H1 (cell line): ENCODE results near the gene NKTR. TPM values are rescaled to one million over a fixed set of nuclear protein-coding genes. Genes with fewer than 3 reads are reported as not detected.

Experiments
- CTCF ChIA-PET: fragments of 300-600 bp; sonication (Branson Sonifier 250); formaldehyde crosslinking; loops from one replicate; lab custom pipeline; 2021; ENCODE audit not compliant: partially characterized antibody; lab: Charles Lee
- POLR2A ChIA-PET: fragments of 300-600 bp; sonication (Branson Sonifier 250); formaldehyde crosslinking; loops from one replicate; lab custom pipeline; 2021; ENCODE audit warnings: inconsistent platforms; ENCODE audit not compliant: partially characterized antibody; lab: Charles Lee
- DNase-seq, 2 experiments: peaks; one replicate each; pipeline versions ENCODE4 v3.0.0 to v3.0.0-alpha.2; 2010 to 2022; ENCODE audit warnings: low spot score in 2 of 2, low read depth in 1 of 2, mixed read lengths in 1 of 2
- FAIRE-seq: peaks from 2 replicates; lab custom pipeline; 2011; peaks lifted over from hg19 to GRCh38; lab: Jason Lieb, UNC
- H2AFZ ChIP-seq: 2 replicates; pipeline ENCODE4 v1.8.1; 2012; ENCODE audit warnings: low read length, inconsistent platforms
- H2AK5ac ChIP-seq: 2 replicates; pipeline ENCODE4 v1.6.1; 2013; ENCODE audit warnings: low read depth, low read length
- H2BK120ac ChIP-seq: replicated peaks from 2 replicates; pipeline ENCODE3; 2013; ENCODE audit warnings: low read depth, low read length, inconsistent platforms
- H2BK12ac ChIP-seq: 2 replicates; pipeline ENCODE4 v1.6.1; 2013; ENCODE audit warnings: low read depth, low read length
- H2BK15ac ChIP-seq: 2 replicates; pipeline ENCODE4 v1.6.1; 2013; ENCODE audit warnings: low read length
- H2BK20ac ChIP-seq: 2 replicates; pipeline ENCODE4 v1.6.1; 2013; ENCODE audit warnings: low read length
- H2BK5ac ChIP-seq: 2 replicates; pipeline ENCODE4 v1.6.1; 2013; ENCODE audit warnings: low read depth, low read length
- H3K14ac ChIP-seq: 2 replicates; pipeline ENCODE4 v1.6.1; 2013; ENCODE audit warnings: inconsistent platforms; ENCODE audit not compliant: insufficient read length
- H3K18ac ChIP-seq: 2 replicates; pipeline ENCODE4 v1.6.1; 2013; ENCODE audit warnings: low read length; ENCODE audit errors: extremely low read depth
- H3K23ac ChIP-seq: 2 replicates; pipeline ENCODE4 v1.6.1; 2013; ENCODE audit warnings: inconsistent platforms; ENCODE audit not compliant: insufficient read length
- H3K23me2 ChIP-seq: 2 replicates; pipeline ENCODE4 v1.6.1; 2013; ENCODE audit warnings: low read depth, low read length
- H3K27ac ChIP-seq: 2 replicates; pipeline ENCODE4 v1.6.1; 2011; ENCODE audit warnings: low read depth, low read length, inconsistent platforms
- H3K27me3 ChIP-seq, 4 experiments: replicated peaks in 1 of 4; 1 replicate in 1 of 4; 2 replicates in 3 of 4; pipeline versions ENCODE4 v1.6.1 to v1.8.1; 2011 to 2013; ENCODE audit warnings: low read length in 3 of 4, mild to moderate bottlenecking in 3 of 4, inconsistent platforms in 2 of 4, mixed read lengths in 2 of 4, moderate library complexity in 1 of 4; ENCODE audit not compliant: control insufficient read depth in 3 of 4, insufficient read depth in 3 of 4; ENCODE audit errors: extremely low read depth in 1 of 4
- H3K36me3 ChIP-seq, 4 experiments: 2 replicates each; pipeline versions ENCODE4 v1.6.1 to v1.8.1; 2011 to 2013; ENCODE audit warnings: mild to moderate bottlenecking in 4 of 4, low read length in 3 of 4, moderate library complexity in 2 of 4, control low read depth in 1 of 4, inconsistent platforms in 1 of 4; ENCODE audit not compliant: insufficient read depth in 4 of 4, control insufficient read depth in 2 of 4
- H3K4ac ChIP-seq: replicated peaks from 2 replicates; pipeline ENCODE3; 2013; ENCODE audit warnings: low read length, low read depth, mixed read lengths, inconsistent platforms; ENCODE audit not compliant: insufficient read length
- H3K4me1 ChIP-seq, 4 experiments: replicated peaks in 1 of 4; 1 replicate in 1 of 4; 2 replicates in 3 of 4; pipeline versions ENCODE4 v1.6.1 to v1.8.1; 2011 to 2013; ENCODE audit warnings: low read length in 3 of 4, inconsistent platforms in 2 of 4, mixed read lengths in 1 of 4; ENCODE audit not compliant: insufficient read depth in 4 of 4, control insufficient read depth in 3 of 4
- H3K4me2 ChIP-seq, 2 experiments: 2 replicates each; pipeline versions ENCODE4 v1.6.1 to v1.8.1; 2011 to 2013; ENCODE audit warnings: low read depth in 2 of 2, low read length in 2 of 2, control low read depth in 1 of 2, inconsistent platforms in 1 of 2, mild to moderate bottlenecking in 1 of 2; ENCODE audit not compliant: insufficient read depth in 1 of 2
- H3K4me3 ChIP-seq, 4 experiments: fragments of 200-600, 300-600 bp in 1 of 4; sonication (generic), shearing (Covaris generic), sonication (Bioruptor Twin) in 1 of 4; 2 replicates each; pipeline versions ENCODE4 v1.5.1 to v1.8.1; 2011 to 2016; ENCODE audit warnings: low read length in 4 of 4, low read depth in 3 of 4, control low read depth in 2 of 4, inconsistent platforms in 2 of 4, mild to moderate bottlenecking in 2 of 4, mixed read lengths in 1 of 4, moderate library complexity in 1 of 4; ENCODE audit not compliant: insufficient read depth in 2 of 4; ENCODE audit errors: extremely low read depth in 1 of 4
- H3K56ac ChIP-seq: replicated peaks from 2 replicates; pipeline ENCODE3; 2013; ENCODE audit warnings: low read depth, mild to moderate bottlenecking, mixed read lengths, low read length, inconsistent platforms; ENCODE audit not compliant: insufficient read length
- H3K79me1 ChIP-seq: 2 replicates; pipeline ENCODE4 v1.6.1; 2013; ENCODE audit warnings: low read depth, low read length, control low read depth
- H3K79me2 ChIP-seq, 2 experiments: 2 replicates each; pipeline versions ENCODE4 v1.6.1 to v1.8.1; 2012 to 2013; ENCODE audit warnings: low read length in 2 of 2, mild to moderate bottlenecking in 2 of 2, inconsistent platforms in 1 of 2; ENCODE audit not compliant: insufficient read depth in 2 of 2, control insufficient read depth in 1 of 2
- H3K9ac ChIP-seq, 4 experiments: replicated peaks in 1 of 4; 1 replicate in 1 of 4; 2 replicates in 3 of 4; pipeline versions ENCODE4 v1.6.1 to v1.8.1; 2011 to 2013; ENCODE audit warnings: low read depth in 3 of 4, low read length in 3 of 4, control low read depth in 2 of 4, mild to moderate bottlenecking in 2 of 4, moderate library complexity in 2 of 4, inconsistent platforms in 1 of 4; ENCODE audit errors: extremely low read depth in 1 of 4
- H3K9me3 ChIP-seq, 2 experiments: 2 replicates each; pipeline versions ENCODE4 v1.6.1 to v1.8.1; 2012 to 2013; ENCODE audit warnings: mild to moderate bottlenecking in 2 of 2, moderate library complexity in 2 of 2, control low read depth in 1 of 2, inconsistent platforms in 1 of 2, low read depth in 1 of 2, low read length in 1 of 2, mixed read lengths in 1 of 2; ENCODE audit not compliant: insufficient read depth in 2 of 2
- H4K20me1 ChIP-seq, 2 experiments: replicated peaks in 1 of 2; 2 replicates each; pipeline versions ENCODE3 to v1.8.1; 2011 to 2013; ENCODE audit warnings: inconsistent platforms in 2 of 2, low read length in 2 of 2, mild to moderate bottlenecking in 1 of 2; ENCODE audit not compliant: insufficient read depth in 2 of 2, control insufficient read depth in 1 of 2
- H4K5ac ChIP-seq: 2 replicates; pipeline ENCODE4 v1.6.1; 2013; ENCODE audit warnings: low read length, low read depth, mixed read lengths, inconsistent platforms; ENCODE audit not compliant: insufficient read length
- H4K8ac ChIP-seq: 2 replicates; pipeline ENCODE4 v1.8.0; 2013; ENCODE audit warnings: mild to moderate bottlenecking, moderate library complexity, low read length, inconsistent platforms; ENCODE audit not compliant: insufficient read depth; ENCODE audit errors: extremely low read depth
- H4K91ac ChIP-seq: replicated peaks from 2 replicates; pipeline ENCODE3; 2013; ENCODE audit warnings: low read length, mixed read lengths, inconsistent platforms; ENCODE audit not compliant: insufficient read length
- ATF2 ChIP-seq: IDR thresholded peaks from 2 replicates; pipeline ENCODE4 v1.6.1; 2012; ENCODE audit warnings: low read length, inconsistent platforms
- BCL11A ChIP-seq, 2 experiments: IDR thresholded peaks; one replicate each; pipeline ENCODE4 v1.6.1; 2011; ENCODE audit warnings: low read depth in 2 of 2, low read length in 2 of 2, mild to moderate bottlenecking in 2 of 2
- EP300 ChIP-seq, 2 experiments: IDR thresholded peaks; 1 replicate in 1 of 2; 2 replicates in 1 of 2; pipeline ENCODE4 v1.6.1; 2011 to 2012; ENCODE audit warnings: low read depth in 2 of 2, low read length in 2 of 2, mild to moderate bottlenecking in 2 of 2, borderline replicate concordance in 1 of 2, inconsistent platforms in 1 of 2, moderate library complexity in 1 of 2
- KDM1A ChIP-seq: fragments of 200-600, 300-600 bp; sonication (generic); IDR thresholded peaks from 2 replicates; pipeline ENCODE4 v1.7.1; 2016; ENCODE audit warnings: mild to moderate bottlenecking, low read length, borderline replicate concordance
- SAP30 ChIP-seq: fragments of 300-600 bp; sonication (generic); IDR thresholded peaks from 2 replicates; pipeline ENCODE4 v1.7.1; 2012; ENCODE audit warnings: low read length, moderate library complexity, mild to moderate bottlenecking, inconsistent platforms; ENCODE audit not compliant: insufficient read depth, insufficient replicate concordance
- TAF1 ChIP-seq: IDR thresholded peaks from 2 replicates; pipeline ENCODE4 v1.6.1; 2011; ENCODE audit warnings: mild to moderate bottlenecking, low read depth, low read length
- TCF12 ChIP-seq: IDR thresholded peaks from 2 replicates; pipeline ENCODE4 v1.6.1; 2011; ENCODE audit warnings: low read depth, mild to moderate bottlenecking, low read length
- WGBS, 2 experiments: shearing (Covaris generic) in 1 of 2; methylation state at CpG; one replicate each; pipeline versions ENCODE4 v1.1.6 to v1.1.7; 2013 to 2015; ENCODE audit warnings: low lambda C conversion rate in 2 of 2, mixed read lengths in 2 of 2, inconsistent platforms in 1 of 2, low coverage in 1 of 2, missing lambda C conversion rate in 1 of 2; ENCODE audit not compliant: insufficient replicate concordance in 2 of 2, insufficient coverage in 1 of 2, insufficient read length in 1 of 2; ENCODE audit errors: extremely low coverage in 1 of 2, missing lambda C conversion rate in 1 of 2; 5-methylcytosine and 5-hydroxymethylcytosine counted together
- polyA plus RNA-seq, 7 experiments: library from polyadenylated mRNA; depleted of rRNA in 3 of 7; stranded (reverse) in 5 of 7; unstranded in 2 of 7; fragments of >200 nt in 5 of 7; fragments of 200-250 nt in 2 of 7; gene quantifications; 1 replicate in 5 of 7; 2 replicates in 1 of 7; 4 replicates in 1 of 7; pipeline versions ENCODE4 v1.2.1 to v1.2.3, GENCODE V29; 2011 to 2013; ENCODE audit warnings: missing spikeins in 2 of 7, mixed read lengths in 2 of 7
- total RNA-seq: library from RNA; stranded (reverse); fragmentation: NEBNext Ultra II Directional; extraction: Animal tissue kit (Norgen Biotek cat#: 25700); gene quantifications from 2 replicates; pipeline ENCODE4 v1.2.1, GENCODE V29; 2021

The NKTR gene
- total and polyA plus RNA-seq, 2 of the 8 experiments (the other 6 are each of a cell fraction or from before 2014, with no cell fraction given), result 24.1 to 62.2 TPM

GRCh38 chr3:42582474-42583070 is 17.9 kb upstream of the NKTR start:
- H3K56ac ChIP-seq, result peak overlapping the region; percentile 43
- no peaks in the 10 kb centered on the region for H3K9me3 ChIP-seq
- CTCF ChIA-PET, result interaction anchor here (0.8 to 4.2 kb wide), 9 partner anchors 11 to 168 kb away, joined by 3 to 21 read pairs (median 5); partner anchors contain the start of gene NKTR
- TF ChIP-seq BCL11A (IDR thresholded peaks at IDR 0.05; ENCODE audit: low read depth in 2 of 2, low read length in 2 of 2) (no peak), SAP30 (peak; percentile 45), ATF2 (no peak), TCF12 (0 out of 2 replicates have a peak, but pooled peaks have one; percentile 65), EP300 (IDR thresholded peaks at IDR 0.05; ENCODE audit: borderline replicate concordance in 1 of 2, low read depth in 2 of 2, low read length in 2 of 2) (0 out of 3 replicates have a peak, but pooled peaks of 1 of the 2 experiments have one; percentile 1), TAF1 (no peak), KDM1A (no peak)

More at GRCh38 chr3:42582474-42583070, 17.9 kb upstream of the NKTR start:
- Histone ChIP-seq H3K27me3 (no peaks in the 10 kb centered on the region), H3K14ac (no peak overlapping the region), H4K8ac (peak overlapping the region; percentile 87; the same call in 1 of the 2 replicates), H2AFZ (no peak overlapping the region; the same call in 1 of the 2 replicates), H3K79me1 (no peaks in the 10 kb centered on the region; the same call in none of the 2 replicates), H2BK15ac (peak overlapping the region; percentile 97; the same call in 1 of the 2 replicates), H4K5ac (no peak overlapping the region), H3K4me3 (peak overlapping the region; percentile 70 to 94 (median 86)), H3K27ac (peak overlapping the region; percentile 77; the same call in 1 of the 2 replicates), H2BK20ac (no peak overlapping the region), H2AK5ac (no peak overlapping the region), H2BK12ac (0 out of 2 replicates have a peak overlapping the region, but pooled peaks have one; percentile 2), H3K18ac (peak overlapping the region; percentile 26; the same call in 1 of the 2 replicates), H3K36me3 (peaks cover 0 to 4% (median 0%) of the 10 kb centered on the region in 4 experiments; a peak in 1 of 8 replicates), H3K9ac (peak overlapping the region in 3 of 4 experiments; percentile 22 to 82 (median 76); a peak in 5 of 7 replicates), H3K4me1 (peaks cover 2 to 14% (median 5%) of the 10 kb centered on the region in 4 experiments; a peak in 6 of 7 replicates), H3K23me2 (peaks cover 10% of the 10 kb centered on the region), H4K91ac (no peak overlapping the region), H2BK120ac (peak overlapping the region; percentile 16), H2BK5ac (peak overlapping the region; percentile 69; the same call in 1 of the 2 replicates), H3K23ac (no peak overlapping the region), H3K4ac (peak overlapping the region; percentile 48), H3K79me2 (peaks cover 0 to 43% of the 10 kb centered on the region in 2 experiments; a peak in 3 of 4 replicates), H4K20me1 (no peaks in the 10 kb centered on the region), H3K4me2 (peak overlapping the region; percentile 60 to 80)
- FAIRE-seq (no peak), DNase-seq (no peak)
- 4% methylated on average over 3 of the region's 3 CpGs; no CpG with 5 or more reads in 1 of the 2 experiments for WGBS, 2 experiments
- POLR2A ChIA-PET, result interaction anchor here (0.6 to 4.7 kb wide), 14 partner anchors 10 to 1494 kb away, joined by 3 to 73 read pairs (median 6); partner anchors contain the start of genes NKTR and SS18L2
